ENCODE measurements around the gene AKT2.

GRCh38 chr19:40213251-40213829 is 71.8 kb downstream of the AKT2 start:
- TF ChIP-seq CTCF (IDR thresholded peaks at IDR 0.05) (no peak), REST (IDR thresholded peaks at IDR 0.05; ENCODE audit: insufficient read depth in 1 of 2, low read depth in 2 of 2, low read length in 1 of 2) (no peak), POLR2AphosphoS5 (IDR thresholded peaks at IDR 0.05; ENCODE audit: low read depth, low read length) (no peak), TCF7L2 (IDR thresholded peaks at IDR 0.05; ENCODE audit: low read depth, low read length) (no peak)

Data from Panc1 (cell line).